ENCODE measurements around the gene VLDLR. TPM values are rescaled to one million over a fixed set of nuclear protein-coding genes. Genes with fewer than 3 reads are reported as not detected.
A peak's percentile ranks its signal among the peaks of the same experiment; 100 is the strongest.

VLDLR gene
- total RNA-seq, 6 experiments from 2014 or later, result 0.72 to 12.9 (median 3.5) TPM

DNA sequence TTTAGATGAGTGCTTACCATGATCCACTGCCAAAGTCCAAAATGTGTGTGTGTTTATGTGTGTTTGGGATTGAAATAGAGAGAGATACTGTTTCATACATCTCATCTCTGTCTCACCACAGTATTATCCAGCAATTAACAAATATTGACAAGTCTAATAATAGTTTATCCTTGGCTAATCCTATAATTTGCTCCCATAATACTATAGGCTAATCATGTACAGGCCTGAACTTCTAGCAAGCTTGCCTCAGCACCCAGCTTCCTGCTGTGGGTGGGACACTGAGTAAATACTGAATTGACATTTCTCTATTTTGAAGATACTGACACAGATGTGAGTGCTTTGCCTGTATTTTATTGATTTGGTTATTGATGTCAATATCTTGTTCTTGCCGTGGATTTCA, 60.4 kb downstream of the VLDLR start:
- TF ChIP-seq, protein P1, sequence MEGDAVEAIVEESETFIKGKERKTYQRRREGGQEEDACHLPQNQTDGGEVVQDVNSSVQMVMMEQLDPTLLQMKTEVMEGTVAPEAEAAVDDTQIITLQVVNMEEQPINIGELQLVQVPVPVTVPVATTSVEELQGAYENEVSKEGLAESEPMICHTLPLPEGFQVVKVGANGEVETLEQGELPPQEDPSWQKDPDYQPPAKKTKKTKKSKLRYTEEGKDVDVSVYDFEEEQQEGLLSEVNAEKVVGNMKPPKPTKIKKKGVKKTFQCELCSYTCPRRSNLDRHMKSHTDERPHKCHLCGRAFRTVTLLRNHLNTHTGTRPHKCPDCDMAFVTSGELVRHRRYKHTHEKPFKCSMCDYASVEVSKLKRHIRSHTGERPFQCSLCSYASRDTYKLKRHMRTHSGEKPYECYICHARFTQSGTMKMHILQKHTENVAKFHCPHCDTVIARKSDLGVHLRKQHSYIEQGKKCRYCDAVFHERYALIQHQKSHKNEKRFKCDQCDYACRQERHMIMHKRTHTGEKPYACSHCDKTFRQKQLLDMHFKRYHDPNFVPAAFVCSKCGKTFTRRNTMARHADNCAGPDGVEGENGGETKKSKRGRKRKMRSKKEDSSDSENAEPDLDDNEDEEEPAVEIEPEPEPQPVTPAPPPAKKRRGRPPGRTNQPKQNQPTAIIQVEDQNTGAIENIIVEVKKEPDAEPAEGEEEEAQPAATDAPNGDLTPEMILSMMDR (IDR thresholded peaks at IDR 0.05), result no peak
- TF ChIP-seq POLR2A (IDR thresholded peaks at IDR 0.05), result no peak
- Histone ChIP-seq H3K36me3 (no peaks in the 10 kb centered on the region), H3K27ac (no peak overlapping the region), H3K27me3 (no peaks in the 10 kb centered on the region), H3K4me1 (no peaks in the 10 kb centered on the region), H3K9me3 (no peaks in the 10 kb centered on the region), H3K4me3 (no peak overlapping the region)
- ATAC-seq, result no peak
- DNase-seq, result no peak
- 53% methylated on average over 1 of the region's 1 CpG for WGBS (ENCODE audit: insufficient coverage, low coverage, low lambda C conversion rate, missing lambda C conversion rate)
- intact Hi-C loops (cut with DNase I), result no loop called here

DNA sequence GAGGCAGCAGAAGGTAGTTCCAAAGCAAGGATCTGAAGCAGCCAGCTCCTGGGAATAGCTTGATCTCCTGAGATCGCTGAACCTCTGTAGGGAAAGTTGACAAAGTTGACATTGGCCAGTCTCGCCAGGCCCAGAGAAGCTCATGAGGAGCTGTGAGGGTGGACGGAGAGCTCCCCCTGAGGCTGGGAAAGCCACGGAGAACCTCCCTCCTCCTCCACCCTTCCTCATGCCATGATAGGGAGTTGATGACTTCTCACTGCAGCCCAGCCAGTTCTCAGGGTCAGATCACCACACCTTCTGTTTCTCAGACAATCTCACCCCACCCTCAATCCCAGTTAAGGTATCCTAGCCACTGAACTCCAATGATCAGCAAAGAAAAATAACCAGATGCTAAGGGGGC, 65.3 kb downstream of the VLDLR start:
- TF ChIP-seq, protein P1 (IDR thresholded peaks at IDR 0.05), result no peak
- no peak for TF ChIP-seq POLR2A (IDR thresholded peaks at IDR 0.05)
- Histone ChIP-seq H3K27me3 (no peaks in the 10 kb centered on the region), H3K4me3 (no peak overlapping the region), H3K4me1 (no peaks in the 10 kb centered on the region), H3K27ac (no peak overlapping the region), H3K9me3 (no peaks in the 10 kb centered on the region), H3K36me3 (no peaks in the 10 kb centered on the region)
- ATAC-seq (no peak), DNase-seq (no peak)
- WGBS (ENCODE audit: insufficient coverage, low coverage, low lambda C conversion rate, missing lambda C conversion rate), result 92% methylated on average over 2 of the region's 4 CpGs
- intact Hi-C loops (cut with DNase I), result no loop called here

DNA sequence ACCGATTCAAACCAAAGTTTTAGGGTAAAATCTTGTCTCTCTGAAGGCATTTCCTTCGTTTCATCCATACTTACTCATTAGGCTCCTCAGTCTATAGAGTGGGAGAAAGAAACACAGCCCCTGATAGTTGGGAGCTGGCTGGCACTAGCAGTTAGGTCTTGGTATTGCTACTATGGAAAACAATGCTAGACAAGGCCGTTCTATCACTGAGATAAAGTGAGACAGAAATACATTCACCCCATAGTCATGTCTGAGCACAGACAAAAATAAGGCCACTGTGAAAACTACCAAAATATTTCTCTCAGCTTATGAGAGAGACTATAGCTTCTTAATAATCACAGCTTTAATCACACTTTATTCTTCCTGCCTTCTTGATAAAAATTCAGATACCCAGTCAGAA, 67.0 kb downstream of the VLDLR start:
- H3K9me3 ChIP-seq, result no peaks in the 10 kb centered on the region
- H3K4me1 ChIP-seq, result no peaks in the 10 kb centered on the region
- ATAC-seq (no peak), DNase-seq (no peak)
- TF ChIP-seq POLR2A (IDR thresholded peaks at IDR 0.05), result no peak
- H3K27ac ChIP-seq, result no peak overlapping the region
- no peak overlapping the region for H3K4me3 ChIP-seq
- 72% methylated on average over 3 of the region's 3 CpGs for WGBS (ENCODE audit: insufficient coverage, low coverage, low lambda C conversion rate, missing lambda C conversion rate)
- H3K27me3 ChIP-seq, result no peaks in the 10 kb centered on the region
- H3K36me3 ChIP-seq, result no peaks in the 10 kb centered on the region
- intact Hi-C loops (cut with DNase I), result no loop called here

DNA sequence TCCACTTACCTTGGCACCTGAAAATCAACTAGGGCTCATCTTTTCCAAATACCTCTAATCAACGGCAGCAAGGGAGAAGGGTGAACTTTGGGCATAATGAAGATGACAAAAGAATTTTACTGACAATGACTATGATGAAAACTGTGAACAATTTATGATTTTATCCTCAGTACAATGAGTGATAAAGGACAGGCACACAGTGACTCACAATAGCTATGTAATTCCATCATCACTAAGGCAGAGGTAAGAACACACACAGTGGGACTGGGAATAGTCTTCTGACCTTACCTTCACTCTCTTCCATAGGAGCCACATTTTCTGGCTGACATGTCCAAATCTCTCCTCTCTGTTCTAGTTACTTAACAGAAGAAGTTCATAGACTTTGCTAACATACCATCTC, 69.6 kb downstream of the VLDLR start:
- WGBS (ENCODE audit: insufficient coverage, low coverage, low lambda C conversion rate, missing lambda C conversion rate), result no CpG with 5 or more reads among the region's 1 CpG
- Histone ChIP-seq H3K4me3 (no peak overlapping the region), H3K9me3 (no peaks in the 10 kb centered on the region), H3K27me3 (no peaks in the 10 kb centered on the region), H3K4me1 (no peaks in the 10 kb centered on the region), H3K36me3 (no peaks in the 10 kb centered on the region), H3K27ac (no peak overlapping the region)
- no peak for DNase-seq
- ATAC-seq, result no peak
- intact Hi-C loops (cut with DNase I), result no loop called here
- no peak for TF ChIP-seq POLR2A (IDR thresholded peaks at IDR 0.05)
- TF ChIP-seq, protein P1 (IDR thresholded peaks at IDR 0.05), result no peak

DNA sequence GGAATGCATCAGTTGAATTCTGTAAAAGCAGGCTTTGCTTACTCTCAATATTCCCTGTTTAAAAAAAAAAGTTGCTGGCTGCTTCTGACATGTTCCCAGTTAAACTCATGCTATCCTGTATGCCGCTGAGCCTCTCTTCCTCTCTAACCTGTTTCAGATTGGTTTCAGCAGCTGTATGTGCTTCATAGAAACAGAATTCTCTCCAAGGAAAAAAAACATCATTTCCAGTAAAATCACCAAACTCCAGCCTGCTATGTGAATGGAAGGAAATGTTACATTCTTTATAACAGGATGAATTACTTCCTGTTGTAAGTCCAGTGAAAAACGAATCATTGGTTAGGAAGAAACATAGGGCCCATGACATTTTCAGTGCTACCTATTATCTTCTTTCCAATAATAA, 70.0 kb downstream of the VLDLR start:
- DNase-seq, result no peak
- Histone ChIP-seq H3K4me3 (no peak overlapping the region), H3K27me3 (no peaks in the 10 kb centered on the region), H3K36me3 (no peaks in the 10 kb centered on the region), H3K4me1 (no peaks in the 10 kb centered on the region), H3K27ac (no peak overlapping the region), H3K9me3 (no peaks in the 10 kb centered on the region)
- no peak for TF ChIP-seq POLR2A (IDR thresholded peaks at IDR 0.05)
- TF ChIP-seq, protein P1 (IDR thresholded peaks at IDR 0.05), result no peak
- ATAC-seq, result peak in 1 of 4 donors; percentile 65
- WGBS (ENCODE audit: insufficient coverage, low coverage, low lambda C conversion rate, missing lambda C conversion rate), result 51% methylated on average over 2 of the region's 2 CpGs
- intact Hi-C loops (cut with DNase I), result no loop called here
